NCI-H69 (cell line): Measurements from ENCODE around the gene TASOR.
"Not testable (repeated sequence)": the region's sequence is repeated elsewhere in the genome, so short reads cannot be mapped to it uniquely, and the experiment has no call there.

Experiments
- DNase-seq: peaks from one replicate; lab custom pipeline; 2025; lab: John Stamatoyannopoulos, UW

Gene TASOR, protein sequence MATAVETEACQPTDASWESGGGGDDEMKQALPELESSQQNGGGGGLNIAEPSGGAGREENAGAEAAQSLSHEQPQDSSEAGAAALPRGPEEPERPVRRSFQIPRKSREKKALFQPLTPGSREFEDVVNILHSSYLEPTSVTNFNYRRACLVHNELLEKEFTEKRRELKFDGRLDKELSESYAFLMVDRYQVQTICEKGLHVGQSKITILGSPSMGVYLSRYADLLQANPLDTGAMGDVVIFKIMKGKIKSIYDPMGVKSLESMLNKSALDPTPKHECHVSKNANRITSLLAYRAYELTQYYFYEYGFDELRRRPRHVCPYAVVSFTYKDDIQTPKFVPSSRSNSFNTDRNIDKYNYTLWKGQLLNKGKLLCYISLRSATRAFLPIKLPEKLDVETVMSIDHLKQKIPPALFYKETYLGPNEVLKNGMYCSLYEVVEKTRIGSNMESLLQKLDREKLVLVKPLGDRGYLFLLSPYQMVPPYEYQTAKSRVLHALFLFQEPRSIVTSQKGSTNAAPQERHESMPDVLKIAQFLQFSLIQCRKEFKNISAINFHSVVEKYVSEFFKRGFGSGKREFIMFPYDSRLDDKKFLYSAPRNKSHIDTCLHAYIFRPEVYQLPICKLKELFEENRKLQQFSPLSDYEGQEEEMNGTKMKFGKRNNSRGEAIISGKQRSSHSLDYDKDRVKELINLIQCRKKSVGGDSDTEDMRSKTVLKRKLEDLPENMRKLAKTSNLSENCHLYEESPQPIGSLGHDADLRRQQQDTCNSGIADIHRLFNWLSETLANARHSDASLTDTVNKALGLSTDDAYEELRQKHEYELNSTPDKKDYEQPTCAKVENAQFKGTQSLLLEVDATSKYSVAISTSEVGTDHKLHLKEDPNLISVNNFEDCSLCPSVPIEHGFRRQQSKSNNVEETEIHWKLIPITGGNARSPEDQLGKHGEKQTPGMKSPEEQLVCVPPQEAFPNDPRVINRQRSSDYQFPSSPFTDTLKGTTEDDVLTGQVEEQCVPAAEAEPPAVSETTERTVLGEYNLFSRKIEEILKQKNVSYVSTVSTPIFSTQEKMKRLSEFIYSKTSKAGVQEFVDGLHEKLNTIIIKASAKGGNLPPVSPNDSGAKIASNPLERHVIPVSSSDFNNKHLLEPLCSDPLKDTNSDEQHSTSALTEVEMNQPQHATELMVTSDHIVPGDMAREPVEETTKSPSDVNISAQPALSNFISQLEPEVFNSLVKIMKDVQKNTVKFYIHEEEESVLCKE (N-terminal part only)

DNA sequence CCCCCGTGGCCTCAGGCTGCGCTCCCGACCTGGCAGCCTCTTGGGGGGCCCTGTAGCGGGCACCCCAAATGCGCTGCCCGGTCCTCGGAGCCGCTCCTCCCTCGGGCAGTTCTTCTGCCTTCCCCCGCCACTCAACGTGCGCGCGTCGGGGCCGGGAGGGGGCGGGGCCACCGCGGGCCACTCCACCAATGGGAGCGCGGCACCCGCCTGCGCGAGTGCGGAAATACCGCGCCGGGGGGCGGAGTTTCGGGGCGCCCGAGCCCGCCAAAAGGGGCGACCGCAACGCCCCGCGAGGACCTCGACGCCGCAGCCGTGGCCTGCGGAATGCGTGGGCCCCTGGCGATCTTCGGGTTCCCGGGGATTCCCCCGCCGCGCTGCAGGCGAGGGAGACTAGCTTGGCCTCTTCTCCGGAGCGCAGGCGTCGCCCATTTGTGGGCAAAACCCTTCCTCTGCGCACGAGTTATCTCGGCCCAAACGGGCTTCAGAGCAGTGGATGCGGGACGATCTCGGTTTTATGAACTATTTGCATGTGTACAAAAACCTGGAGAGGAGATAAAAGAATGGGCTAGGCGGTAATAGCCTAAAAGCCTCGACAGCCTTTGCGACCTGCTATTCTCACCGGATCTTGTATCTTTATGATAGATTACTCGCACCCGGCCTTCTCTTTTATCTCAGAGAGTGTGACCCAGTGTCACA is at the start of gene TASOR:
Gene TASOR (minus strand): TSS at position 144 of the 696 bp plus-strand sequence. CDS start 259 bp downstream, outside the sequence.
- DNase-seq = peak; percentile 87

DNA sequence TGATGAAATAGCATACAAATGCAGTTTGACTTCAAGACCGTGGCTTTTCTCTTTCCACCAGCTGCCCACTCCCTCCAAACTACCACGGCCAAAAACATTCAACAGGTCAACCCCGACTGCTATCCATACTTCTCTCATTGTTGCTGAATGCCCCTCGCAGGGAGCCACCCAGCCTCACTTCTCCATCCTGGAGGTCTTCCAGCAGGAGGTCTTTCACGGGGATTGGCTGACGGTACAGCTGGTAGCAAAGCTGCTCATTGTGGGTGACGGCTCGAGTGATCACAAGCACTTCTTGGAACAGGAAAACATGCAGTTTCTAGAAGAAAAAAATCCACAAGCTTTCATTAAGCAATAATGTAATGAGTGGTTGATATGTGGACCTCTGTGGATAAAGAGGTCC is 49.0 kb upstream of the TASOR start:
- DNase-seq = no peak

DNA sequence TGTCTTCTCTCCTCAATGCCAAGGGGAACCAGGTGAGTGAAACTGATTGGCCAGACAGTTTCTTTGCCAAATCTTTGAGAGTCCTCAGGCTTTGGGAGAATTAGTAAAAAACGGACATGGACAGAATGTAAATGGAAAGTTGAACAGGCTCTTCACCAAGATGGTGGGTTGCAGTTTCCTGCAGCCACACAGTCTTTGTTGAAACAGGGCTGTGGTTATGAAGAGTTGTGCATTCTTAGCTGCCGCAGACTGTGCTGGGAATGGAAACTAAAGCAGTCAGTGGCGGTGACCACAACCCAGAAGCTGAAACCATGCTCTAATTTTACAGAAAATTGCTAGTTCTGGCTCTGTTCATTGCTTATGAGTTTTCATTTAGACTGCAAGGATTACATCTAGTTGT is 42.1 kb upstream of the TASOR start:
- no peak for DNase-seq

DNA sequence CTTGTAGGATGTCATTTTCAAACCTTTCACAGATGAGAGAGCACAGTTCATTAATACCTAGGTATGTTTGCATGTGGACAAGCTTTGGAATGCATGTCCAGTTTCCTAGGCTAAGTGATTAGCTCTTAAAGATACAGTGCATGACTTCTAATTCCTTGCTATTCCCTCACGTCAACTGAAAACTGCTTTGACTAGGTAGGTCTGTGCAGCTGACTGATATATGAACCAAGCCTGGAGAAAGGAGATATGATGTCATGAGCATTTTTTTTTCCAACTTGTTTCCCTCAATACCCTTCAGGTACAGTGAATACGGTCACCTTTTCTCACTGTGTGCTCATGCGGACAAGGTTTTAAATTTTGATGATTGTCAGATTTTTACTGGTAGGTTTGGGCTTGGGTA is 41.6 kb upstream of the TASOR start:
- DNase-seq = no peak

DNA sequence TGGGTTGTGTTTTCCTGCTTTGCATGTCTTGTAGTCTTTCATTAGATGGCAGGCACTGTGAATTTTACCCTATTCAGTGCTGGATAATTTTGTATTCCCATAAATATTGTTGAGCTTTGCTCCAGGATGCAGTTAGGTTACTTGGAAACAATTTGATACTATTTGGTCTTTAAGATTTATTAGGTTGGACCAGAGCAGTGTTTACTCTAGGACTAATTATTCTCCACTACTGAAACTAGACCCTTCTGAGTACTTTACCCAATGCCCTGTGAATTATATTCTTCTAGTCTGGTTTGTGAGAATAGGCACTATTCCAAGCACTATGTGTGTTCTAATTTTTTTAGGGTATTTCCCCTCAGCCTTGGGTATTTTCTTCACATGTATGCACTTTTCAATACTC is 37.8 kb upstream of the TASOR start:
- peak; percentile 12 for DNase-seq

DNA sequence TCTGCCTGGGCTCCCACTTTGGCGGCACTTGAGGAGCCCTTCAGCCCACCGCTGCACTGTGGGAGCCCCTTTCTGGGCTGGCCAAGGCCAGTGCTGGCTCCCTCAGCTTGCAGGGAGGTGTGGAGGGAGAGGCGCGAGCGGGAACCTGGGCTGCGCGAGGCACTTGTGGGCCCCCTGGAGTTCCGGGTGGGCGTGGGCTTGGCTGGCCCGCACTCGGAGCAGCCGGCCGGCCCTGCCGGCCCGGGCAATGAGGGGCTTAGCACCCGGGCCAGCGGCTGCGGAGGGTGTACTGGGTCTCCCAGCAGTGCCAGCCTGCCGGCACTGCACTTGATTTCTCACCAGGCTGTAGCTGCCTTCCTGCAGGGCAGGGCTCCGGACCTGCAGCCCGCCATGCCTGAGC is 35.7 kb upstream of the TASOR start:
- not testable (repeated sequence) for DNase-seq

DNA sequence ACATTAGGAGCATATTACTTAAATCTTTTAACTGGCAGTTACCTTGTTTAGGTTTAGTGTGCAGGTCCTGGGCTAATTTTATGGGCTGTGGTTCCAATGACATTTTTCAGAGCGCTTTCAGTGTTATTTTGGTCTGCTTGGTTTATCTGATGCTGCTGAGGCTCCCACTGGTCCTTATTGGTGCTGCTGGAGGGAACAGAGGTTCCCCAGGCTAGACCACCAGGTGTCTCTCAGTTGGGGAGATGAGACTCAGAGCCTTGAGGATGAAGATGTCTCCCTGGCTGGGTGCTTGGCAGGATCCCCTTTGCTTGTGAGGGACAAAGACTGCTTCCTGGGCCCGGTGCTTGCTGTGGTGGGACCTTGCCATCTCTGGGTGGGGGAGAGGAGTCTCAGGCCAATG is 28.3 kb upstream of the TASOR start:
- DNase-seq = no peak

DNA sequence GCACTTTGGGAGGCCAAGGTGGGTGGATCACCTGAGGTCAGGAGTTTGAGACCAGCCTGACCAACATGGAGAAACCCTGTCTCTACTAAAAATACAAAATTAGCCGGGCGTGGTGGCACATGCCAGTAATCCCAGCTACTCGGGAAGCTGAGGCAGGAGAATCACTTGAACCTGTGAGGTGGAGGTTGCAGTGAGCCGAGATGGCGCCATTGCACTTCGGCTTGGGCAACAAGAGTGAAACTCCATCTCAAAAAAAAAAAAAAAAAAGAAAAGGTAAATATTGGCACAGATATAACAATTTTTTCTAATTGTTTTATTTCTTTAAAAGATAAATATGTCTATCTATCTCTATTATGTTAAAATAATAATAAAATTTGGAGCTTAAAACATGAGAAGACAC is 24.3 kb upstream of the TASOR start:
- not testable (repeated sequence) for DNase-seq

DNA sequence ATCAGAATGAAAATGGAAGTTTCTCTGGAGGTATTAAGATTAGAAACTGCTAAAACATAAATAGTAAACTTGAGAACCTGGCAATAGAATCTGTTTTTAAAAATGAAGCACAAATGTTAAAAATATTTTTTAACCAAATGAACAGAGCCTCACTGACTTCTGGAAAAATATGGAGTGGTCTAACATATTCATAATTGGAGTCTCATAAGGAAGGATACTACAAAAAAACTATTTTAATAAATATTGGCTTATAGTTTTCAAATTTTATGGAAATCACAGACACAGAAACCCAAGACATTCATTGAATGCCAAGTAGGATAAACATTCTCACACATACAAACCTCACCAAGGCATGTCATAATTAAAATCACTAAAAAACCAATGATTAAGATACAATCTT is 23.6 kb upstream of the TASOR start:
- no peak for DNase-seq

DNA sequence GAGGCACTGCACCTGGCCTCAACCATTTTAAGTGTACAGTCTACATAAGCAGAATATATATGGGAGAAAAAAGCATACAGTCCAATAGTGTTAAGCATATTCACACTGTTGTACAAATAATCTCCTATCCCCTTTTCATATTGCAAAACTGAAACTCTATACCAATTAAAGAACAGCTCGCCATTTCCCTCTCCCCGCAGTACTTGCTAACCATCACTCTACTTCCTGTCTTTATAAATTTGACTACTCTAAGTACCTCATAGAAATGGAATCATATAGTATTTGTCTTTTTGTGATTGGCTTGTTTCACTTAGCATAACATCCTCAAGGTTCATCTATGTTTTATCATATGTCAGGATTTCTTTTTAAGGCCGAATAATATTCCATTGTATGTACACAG is 21.6 kb upstream of the TASOR start:
- no peak for DNase-seq

DNA sequence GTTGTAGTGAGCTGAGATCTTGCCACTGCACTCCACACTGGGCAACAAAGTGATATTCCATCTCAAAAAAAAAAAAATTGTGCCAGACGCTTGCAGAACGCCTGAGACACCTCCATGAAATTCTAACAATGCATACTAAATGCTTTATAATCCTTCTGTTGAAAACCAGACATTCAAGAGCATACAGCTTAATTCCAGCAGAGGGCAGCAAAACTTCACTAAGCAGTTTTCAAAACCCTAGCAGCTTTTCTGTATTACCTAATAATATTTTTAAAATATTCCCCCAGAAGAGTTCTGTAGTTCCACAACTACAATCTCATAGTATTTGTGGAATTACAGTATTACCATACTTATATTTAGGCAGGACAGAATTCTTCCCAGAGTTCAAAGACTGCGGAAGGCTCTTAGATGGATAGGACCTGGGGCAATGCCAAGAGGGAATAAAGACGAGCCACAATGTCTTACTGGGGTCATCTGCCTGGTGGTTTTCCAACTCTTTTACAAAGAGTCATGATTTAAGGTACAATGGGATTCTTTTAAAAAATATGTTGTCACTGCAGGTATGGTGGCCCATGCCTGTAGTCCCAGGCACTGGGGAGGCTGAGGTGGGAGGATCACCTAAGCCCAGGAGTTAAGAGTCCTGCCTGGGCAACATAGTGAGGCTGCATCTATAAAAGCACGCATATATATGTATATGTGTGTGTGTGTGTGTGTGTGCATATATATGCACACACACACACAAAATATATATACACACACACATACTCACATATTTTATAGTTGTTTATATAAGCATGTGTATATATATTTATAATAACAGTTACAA is 19.6 kb upstream of the TASOR start:
- DNase-seq = peak; percentile 57

DNA sequence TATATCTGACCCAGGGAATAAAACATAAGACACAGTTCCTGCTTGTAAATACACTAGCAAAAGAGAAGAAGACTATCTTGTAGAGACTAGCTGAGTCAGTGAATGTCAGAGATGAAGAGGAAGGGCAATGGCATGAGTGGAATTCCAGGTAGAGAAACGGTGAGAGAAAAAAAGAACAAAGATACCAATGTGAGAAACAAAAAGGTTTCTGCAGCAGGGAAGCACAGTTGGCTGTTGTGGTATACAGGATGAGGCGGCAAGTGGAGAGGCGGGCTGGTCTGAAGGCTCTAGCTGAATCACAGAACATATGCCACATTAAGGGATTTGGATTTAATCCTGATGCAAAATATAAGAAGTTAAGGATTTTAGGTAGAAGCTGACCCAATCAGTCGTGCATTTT is 17.1 kb upstream of the TASOR start:
- no peak for DNase-seq

DNA sequence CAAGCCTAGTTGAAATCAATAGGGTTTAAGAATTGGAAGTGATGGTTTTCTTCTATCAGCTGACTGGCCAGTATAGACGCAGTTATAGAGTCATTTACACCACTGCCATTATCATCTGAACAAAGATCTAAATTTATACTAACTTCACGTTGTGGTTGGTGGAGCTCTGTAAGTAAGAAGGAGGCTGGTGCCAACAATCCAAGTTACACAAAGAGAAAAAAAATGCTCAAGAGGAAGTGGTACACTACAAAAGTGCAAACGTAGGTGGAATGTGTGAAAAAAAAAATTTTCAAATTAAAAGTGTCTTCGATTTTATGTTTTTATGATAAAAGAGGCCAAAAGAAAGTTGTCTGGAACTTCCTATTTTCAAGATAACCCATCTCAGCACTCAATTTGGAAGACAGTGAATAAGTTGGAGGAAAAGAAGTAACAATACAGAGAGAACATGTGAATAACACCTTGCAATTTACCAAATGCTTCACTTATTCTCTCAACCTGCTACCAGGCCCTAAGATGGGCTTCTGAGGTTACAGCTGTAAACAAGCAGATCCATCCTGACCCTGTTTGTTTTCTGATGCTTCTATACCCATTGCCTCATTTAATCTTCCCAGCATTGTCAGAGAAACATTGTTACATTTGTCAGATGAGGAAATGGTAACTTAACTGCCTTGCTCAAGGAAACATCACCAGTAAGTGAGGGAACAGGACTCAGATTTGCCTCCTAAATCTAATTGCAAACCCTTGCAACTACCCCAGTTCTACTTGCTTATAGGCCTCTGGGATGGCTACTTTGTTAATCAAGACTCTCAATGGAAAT is 12.0 kb upstream of the TASOR start:
- no peak for DNase-seq

DNA sequence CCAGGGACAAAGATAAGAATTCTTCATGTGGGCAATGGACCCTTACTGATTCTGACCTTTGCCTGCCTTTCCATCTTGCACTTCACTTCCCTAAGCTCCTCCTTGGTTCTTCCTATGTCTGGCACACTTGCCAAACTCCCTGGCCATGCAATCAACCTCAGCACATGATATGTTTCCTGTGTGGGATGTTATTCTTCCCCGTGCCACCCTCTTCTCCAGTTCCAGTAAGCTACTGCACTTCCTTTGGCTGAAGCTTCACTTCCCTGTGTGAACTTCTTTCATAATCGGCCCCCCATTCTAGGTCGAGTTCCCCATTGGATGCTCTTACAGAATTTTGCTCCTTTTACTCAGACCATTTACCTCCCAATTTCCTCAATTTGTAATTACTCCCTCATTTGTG is 10.7 kb upstream of the TASOR start:
- DNase-seq = no peak

DNA sequence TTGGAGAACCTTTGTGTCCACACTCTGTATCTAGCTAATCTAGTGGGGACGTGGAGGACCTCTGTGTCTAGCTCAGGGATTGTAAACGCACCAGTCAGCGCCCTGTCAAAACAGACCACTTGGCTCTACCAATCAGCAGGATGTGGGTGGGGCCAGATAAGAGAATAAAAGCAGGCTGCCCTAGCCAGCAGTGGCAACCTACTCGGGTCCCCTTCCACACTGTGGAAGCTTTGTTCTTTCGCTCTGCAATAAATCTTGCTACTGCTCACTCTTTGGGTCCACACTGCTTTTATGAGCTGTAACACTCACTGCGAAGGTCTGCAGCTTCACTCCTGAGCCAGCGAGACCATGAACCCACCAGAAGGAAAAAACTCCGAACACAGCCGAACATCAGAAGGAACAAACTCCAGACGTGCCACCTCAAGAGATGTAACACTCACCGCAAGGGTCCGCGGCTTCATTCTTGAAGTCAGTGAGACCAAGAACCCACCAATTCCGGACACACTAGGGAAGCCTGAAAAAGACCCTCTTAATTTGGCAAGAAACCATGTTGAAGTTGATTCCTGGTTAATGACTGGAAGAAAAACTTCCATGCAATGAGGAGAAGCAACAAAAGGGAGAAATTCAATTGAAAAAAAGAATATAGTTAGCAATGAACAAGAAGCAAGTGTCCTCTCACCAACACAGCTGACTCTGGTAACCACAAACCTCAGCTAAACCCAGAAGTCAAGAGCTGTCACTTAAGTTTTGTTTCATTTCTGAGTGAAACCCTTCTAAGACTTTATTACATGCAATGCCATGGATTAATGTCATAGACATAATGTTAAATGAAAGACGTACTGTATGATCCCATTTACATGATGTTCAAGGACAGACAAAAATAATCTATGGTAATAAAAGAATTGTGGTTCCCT is 9.7 kb upstream of the TASOR start:
- not testable (repeated sequence) for DNase-seq

DNA sequence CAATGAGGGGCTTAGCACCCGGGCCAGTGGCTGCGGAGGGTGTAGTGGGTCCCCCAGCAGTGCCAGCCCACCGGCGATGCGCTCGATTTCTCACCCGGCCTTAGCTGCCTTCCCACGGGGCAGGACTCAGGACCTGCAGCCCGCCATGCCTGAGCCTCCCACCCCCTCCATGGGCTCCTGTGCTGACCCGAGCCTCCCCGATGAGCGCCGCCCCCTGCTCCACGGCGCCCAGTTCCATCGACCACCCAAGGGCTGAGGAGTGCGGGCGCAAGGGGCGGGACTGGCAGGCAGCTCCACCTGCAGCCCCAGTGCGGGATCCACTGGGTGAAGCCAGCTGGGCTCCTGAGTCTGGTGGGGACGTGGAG is 8.9 kb upstream of the TASOR start:
- not testable (repeated sequence) for DNase-seq

DNA sequence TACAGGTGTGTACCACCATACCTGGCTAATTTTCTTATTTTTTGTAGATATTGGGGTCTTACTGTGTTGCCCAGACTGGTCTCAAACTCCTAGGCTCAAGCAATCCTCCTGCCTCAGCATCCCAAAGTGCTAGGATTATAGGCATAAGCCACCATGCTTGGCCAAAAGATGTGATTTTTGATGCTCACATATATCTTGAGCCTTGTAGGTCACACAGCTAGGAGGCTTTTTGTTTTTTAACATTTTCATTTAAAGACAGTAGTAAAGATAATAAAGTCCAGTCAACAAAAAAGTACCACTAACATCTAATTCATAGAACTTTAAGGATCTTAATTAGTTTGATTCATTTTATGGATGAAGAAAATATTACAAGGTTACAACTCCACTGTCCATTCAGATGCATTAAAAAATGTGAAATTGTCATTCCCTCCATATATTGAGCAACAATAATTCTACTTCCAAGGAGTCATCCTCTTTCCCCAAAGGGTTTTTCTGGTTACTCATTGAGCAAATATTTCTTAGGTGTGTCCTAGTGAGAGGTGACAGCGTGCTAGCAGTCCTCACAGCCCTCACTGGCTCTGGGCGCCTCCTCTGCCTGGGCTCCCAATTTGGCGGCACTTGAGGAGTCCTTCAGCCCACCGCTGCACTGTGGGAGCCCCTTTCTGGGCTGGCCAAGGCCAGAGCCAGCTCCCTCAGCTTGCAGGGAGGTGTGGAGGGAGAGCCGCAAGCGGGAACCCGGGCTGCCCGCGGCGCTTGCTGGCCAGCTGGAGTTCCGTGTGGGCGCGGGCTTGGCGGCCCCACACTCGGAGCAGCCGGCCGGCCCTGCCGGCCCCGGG is 8.3 kb upstream of the TASOR start:
- no peak for DNase-seq

DNA sequence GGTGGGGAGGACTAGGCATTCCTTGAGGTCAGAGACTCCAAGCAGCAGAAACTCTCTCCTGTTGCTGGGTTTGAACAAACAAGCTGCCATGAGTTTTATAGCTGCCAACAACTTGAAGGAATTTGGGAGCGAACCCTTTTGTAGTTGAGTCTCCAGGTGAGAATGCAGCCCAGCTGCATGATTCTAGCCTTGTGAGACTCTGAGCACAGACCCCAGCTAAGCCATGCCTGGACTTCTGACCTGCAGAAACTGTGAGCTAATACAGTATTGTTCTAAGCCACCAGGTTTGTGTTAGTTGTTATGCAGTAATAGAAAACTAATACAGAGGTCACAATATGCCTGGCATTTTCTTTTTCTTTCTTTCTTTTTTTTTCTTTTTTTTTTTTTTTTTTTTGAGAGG is 6.2 kb upstream of the TASOR start:
- no peak for DNase-seq
